NOMO-1 treated with DMSO at 0.1 percent for 48 hours (cell line): ENCODE data around the gene MPC1.
A peak's percentile ranks its signal among the peaks of the same experiment; 100 is the strongest.
"Not testable (repeated sequence)": the region's sequence is repeated elsewhere in the genome, so short reads cannot be mapped to it uniquely, and the experiment has no call there.

Experiments
- DNase-seq: peaks from one replicate; lab custom pipeline; 2025; ENCODE audit not compliant: unreplicated experiment; lab: John Stamatoyannopoulos, UW

Gene MPC1

DNA sequence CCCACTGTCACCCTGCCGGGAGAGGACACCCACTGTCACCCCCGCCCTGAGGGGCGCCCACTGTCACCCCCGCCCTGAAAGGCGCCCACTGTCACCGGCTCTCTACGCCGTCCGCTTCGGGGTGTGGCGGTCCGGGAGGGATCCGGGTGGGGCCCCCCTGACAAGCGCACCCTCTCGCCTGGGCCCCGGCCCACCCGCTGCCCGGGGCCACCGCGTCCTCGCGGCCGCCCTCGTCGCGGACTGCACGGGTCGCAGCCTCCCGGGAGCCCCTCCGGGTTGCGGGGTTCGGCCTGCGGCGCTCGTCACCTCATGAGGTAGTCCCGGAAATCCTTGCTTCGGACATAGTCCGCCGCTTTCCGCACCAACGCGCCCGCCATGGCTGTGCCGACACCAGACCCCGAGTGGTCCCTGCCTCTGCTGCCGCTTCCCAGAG lies 224 bp downstream of the MPC1 start:
- no peak for DNase-seq

GRCh38 chr6:166381733-166382499 lies 824 bp downstream of the MPC1 start:
- peak; percentile 74 for DNase-seq

DNA sequence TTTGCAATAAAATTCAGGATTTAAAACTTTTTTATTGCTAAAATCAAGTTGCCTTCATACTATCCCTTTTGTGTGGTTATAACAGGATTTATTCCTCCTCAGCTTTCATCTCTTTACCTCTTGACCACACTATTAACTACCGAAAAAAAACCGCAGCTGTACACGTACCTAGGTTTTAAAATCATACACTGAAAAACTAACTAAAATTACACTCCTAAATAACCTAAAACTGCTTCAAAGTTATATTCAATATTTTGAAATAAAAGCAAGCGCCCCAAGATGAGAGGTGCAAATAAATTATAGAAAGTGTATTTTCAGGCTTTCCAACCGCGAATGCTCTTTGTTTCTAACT lies 1.4 kb downstream of the MPC1 start:
- DNase-seq, result no peak

- no peak for DNase-seq
Observed at GRCh38 chr6:166379800-166380199, 2.9 kb downstream of the MPC1 start.

DNA sequence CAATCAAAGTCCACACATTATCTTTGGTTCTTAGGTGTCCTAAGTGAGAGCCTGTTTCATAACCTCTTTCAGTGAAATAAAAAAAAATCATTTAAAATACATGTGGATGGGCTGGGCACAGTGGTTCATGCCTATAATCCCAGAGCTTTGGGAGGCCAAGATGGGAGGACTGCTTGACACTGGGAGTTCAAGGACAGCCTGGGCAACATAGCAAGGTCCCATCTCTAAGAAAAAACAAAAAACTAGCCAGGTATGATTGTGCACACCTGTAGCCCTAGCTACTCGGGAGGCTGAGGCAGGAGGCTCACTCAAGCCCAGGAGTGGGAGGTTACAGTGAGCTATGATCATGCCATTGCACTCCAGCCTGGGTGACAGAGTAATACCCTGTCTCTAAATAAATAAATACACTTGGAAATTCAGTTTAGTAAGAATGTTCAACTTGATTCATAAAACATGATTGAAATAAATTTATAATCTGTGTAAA lies 3.6 kb downstream of the MPC1 start:
- DNase-seq, result no peak

DNA sequence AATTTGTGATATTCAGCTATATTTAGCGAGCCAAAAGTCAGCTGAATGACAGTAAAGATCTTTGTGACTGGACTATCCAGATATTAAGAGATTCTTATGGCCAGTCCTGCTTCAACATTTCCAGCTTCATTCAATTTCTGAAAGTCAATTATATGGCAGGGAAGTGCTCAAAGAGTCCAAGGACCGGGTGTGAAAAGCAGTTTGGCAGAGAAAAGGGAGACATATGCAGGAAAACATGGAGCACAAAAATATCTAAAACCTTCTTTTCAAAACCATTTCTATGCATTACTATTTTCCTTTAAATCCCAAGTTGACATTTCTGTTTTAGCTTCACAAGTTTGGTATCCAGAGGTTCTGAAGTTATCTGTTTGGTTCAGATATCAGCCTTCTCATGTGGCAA lies 5.0 kb downstream of the MPC1 start:
- no peak for DNase-seq

DNA sequence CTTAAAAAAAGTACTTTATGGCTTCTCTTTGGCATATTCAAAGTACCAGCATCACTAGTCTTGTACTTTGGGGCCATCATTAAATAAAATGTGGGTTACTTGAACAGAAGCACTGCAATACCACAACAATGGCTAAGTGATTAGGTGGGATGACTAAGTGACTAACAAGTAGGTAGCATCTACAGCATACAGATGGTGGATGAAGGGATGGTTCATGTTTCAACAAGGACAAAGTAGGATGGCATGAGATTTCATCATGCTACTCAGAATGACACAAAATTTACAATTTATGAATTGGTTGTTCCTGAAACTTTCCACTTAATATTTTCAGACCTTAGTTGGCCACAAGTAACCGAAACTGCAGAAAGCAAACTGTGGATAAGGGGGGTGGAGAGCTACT lies 7.7 kb downstream of the MPC1 start:
- DNase-seq, result no peak

DNA sequence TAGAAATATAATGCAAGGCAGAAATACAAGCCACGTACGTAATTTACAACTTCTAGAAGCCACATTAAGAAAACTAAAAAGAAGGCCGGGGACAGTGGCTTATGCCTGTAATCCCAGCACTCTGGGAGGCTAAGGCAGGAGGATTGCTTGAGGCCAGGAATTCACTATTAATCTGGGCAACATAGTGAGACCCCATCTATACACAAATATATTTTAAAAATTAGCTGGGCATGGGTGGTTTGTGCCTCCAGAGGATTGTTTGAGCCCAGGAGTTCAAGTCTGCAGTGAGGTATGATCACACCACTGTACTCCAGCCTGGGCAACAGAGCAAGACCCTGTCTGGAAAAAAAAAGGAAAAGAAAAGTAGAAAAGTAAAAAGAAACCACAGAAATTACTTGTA lies 12.3 kb downstream of the MPC1 start:
- no peak for DNase-seq

DNA sequence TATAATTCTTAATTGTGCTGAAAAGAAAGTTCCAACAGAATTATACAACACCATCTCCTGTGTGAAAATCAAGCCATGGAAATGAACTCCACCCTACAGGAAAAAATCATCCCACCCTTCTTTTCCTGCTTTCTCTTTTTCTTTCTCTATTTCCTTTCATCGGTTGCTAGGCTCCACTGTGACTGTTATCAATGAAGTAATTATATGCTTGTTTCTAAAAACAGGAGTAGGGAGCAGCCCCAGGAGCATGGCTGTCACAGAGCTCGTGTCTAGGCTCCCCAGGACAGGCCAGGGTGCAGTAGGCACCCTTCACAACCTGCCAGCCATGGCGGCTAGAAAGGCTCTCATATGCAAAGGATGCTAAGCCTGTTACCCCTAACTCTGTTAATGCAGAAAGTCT lies 13.0 kb downstream of the MPC1 start:
- DNase-seq, result no peak

GRCh38 chr6:166366921-166367320 lies 15.8 kb downstream of the MPC1 start:
- DNase-seq, result no peak

DNA sequence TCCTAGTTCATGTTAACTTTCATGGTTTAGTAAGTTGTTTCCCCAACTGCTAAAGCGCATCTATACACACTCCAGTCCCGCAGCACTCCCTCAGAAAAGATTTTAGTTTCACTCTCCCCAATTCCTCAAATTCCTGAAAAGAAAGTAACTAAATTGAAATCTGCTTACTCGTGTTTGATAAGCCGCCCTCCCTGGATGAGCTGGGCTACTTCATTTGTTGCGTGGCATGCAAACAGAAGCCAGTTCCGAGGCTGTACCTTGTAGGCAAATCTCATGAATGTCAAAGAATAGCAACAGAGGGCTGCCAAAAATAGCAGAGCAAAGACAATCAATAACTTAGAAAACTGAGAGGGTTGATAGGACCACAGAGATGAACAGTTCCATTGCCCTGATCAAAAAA lies 16.9 kb downstream of the MPC1 start:
- no peak for DNase-seq

GRCh38 chr6:166365221-166365620 lies 17.5 kb downstream of the MPC1 start:
- DNase-seq, result no peak

GRCh38 chr6:166364456-166364855 lies 18.3 kb downstream of the MPC1 start:
- DNase-seq, result no peak

DNA sequence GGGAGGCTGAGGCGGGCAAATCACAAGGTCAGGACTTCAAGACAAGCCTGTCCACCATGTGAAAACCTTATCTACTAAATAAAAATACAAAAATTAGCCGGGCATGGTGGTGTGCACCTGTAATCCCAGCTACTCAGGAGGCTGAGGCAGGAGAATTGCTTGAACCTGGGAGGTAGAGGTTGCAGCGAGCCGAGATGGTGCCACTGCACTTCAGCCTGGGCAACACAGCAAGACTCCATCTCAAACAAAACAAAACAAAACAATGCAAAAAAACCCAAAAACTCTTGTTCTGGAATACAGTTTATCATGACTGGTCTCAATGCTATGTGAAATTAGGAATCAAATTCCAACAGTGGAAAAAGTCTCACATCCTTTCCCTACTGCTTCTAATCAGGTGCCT lies 20.3 kb downstream of the MPC1 start:
- DNase-seq, result not testable (repeated sequence)

DNA sequence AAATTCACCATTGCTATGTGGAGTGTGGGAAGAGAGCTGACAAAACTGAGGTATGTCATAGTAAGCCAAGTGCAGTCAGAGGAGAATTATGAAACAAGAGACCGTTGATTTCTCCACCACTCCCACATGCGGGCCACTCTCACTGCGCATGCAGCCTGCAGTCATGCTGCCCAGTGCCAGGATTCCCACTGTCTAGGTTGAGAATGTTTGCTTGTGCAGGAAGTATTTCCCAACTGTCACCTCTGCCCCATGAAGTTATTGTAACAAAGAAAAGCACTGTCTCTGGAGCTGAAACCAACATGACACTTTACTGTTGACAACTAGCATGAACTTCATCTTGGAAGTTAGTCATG lies 21.7 kb downstream of the MPC1 start:
- peak; percentile 82 for DNase-seq

- DNase-seq, result peak; percentile 82
Observed at GRCh38 chr6:166360243-166361076, 22.3 kb downstream of the MPC1 start.

- no peak for DNase-seq
Observed at GRCh38 chr6:166355552-166355951, 27.2 kb downstream of the MPC1 start.

DNA sequence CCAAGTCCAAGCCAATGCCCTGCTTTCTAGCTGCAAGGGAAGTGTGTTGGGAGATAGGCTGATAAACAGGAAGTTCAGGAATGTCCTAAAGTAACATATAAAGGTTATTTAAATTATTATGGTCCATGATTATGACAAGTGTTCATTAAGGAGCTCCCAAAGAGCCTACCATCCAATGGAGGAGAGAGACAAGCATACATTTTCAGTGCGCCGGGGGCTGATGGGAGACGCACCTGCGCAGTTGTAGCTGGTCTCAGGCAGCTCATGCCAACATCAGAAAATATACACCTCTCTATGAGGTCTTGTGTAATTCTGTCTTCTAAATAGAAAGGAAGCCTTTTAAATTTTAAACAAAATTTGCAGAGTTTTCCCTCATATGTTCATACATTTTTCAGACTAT lies 27.8 kb downstream of the MPC1 start:
- DNase-seq, result no peak

DNA sequence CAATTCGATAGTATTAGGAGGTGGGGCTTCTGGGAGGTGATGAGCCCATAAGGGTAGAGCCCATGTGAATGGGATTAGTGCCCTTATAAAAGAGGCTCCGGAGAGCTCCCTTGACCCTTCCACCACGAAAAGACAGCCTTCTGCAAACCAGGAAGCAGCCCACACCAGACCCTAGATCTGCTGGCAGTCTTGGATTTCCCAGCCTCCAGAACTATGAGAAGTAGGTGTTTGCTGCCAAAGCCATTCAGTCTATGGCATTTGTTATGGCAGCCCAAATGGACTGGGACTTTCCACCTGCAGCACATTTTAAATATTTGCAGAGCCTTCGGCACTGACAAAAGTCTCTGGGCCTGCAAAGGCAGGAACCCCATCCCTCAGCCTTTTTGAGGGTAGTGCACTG lies 28.6 kb downstream of the MPC1 start:
- no peak for DNase-seq

GRCh38 chr6:166353507-166353906 lies 29.2 kb downstream of the MPC1 start:
- DNase-seq, result no peak

- no peak for DNase-seq
Observed at GRCh38 chr6:166352923-166353322, 29.8 kb downstream of the MPC1 start.

DNA sequence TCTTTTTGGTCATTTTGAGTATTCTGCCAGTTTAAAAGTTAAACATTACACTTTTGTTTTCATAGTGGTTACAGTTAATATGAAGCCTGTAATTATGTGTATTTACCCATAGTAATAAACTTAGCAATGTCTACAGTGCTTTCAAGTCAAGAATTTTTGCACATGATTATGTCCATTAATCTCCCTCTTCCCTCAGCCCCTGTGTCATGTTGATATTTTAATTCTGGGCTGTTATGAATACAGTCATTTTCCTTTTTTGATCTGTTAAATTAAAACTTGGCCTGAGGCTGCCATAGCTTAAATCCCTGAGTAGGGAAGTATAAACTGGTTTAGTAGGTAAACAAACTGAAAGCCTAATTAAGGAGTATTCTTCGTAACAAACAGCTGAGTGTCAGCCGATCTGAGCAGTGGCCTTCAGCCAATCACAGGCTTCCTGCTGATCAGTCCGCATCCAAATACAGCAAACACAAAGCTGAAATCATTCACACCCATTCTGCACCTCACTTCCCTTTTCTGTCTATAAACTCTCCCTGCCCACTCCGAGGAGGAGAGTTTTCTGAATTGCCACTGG lies 30.9 kb downstream of the MPC1 start:
- DNase-seq, result peak; percentile 90
